ENCODE data around the gene ZDHHC16.

DNA sequence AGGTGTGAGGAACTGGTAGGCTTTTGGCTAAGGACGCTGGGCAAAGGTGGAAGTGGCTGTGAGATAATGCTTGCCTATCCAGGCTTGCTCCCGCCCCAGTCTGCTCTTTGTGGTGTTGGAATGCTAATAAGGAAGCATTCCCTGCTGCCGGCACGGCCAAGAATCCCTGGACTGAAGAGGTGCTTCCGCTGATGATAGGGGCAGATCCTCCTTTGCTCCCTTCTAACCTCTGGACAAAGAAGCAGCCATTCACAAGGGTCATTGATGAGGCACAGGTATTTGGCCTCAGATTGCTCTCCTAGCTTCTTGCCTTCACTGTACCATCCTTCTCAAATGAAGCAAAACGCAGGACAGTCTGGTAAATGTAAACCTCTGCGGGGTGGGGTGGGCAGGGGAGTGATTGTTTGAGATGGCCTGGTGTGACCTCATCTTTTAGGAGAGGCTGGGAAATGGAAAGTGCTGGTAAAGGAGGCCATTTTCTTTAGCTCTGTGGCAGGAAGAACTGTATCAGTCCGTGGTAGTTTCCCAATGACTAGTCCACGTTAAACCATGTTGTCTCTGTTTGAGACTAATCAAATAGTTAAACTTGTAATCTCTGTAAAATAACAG, 18.3 kb upstream of the ZDHHC16 start:
- no peak for TF ChIP-seq ZNF37A (tag by site-specific recombination; IDR thresholded peaks at IDR 0.05)
- TF ChIP-seq MZF1 (tag by site-specific recombination; IDR thresholded peaks at IDR 0.05; ENCODE audit: borderline replicate concordance), result no peak
- TF ChIP-seq ZNF350 (tag by site-specific recombination; IDR thresholded peaks at IDR 0.05), result no peak
- TF ChIP-seq ZNF830 (tag by site-specific recombination; IDR thresholded peaks at IDR 0.05; ENCODE audit: low read depth), result no peak
- TF ChIP-seq, protein P1, sequence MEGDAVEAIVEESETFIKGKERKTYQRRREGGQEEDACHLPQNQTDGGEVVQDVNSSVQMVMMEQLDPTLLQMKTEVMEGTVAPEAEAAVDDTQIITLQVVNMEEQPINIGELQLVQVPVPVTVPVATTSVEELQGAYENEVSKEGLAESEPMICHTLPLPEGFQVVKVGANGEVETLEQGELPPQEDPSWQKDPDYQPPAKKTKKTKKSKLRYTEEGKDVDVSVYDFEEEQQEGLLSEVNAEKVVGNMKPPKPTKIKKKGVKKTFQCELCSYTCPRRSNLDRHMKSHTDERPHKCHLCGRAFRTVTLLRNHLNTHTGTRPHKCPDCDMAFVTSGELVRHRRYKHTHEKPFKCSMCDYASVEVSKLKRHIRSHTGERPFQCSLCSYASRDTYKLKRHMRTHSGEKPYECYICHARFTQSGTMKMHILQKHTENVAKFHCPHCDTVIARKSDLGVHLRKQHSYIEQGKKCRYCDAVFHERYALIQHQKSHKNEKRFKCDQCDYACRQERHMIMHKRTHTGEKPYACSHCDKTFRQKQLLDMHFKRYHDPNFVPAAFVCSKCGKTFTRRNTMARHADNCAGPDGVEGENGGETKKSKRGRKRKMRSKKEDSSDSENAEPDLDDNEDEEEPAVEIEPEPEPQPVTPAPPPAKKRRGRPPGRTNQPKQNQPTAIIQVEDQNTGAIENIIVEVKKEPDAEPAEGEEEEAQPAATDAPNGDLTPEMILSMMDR (tag by site-specific recombination; IDR thresholded peaks at IDR 0.05), result no peak
- no peak for TF ChIP-seq PBX3 (CRISPR knock-in tag; IDR thresholded peaks at IDR 0.05)
- no peak for TF ChIP-seq TRIM28 (IDR thresholded peaks at IDR 0.05; ENCODE audit: borderline replicate concordance, low read length)
- TF ChIP-seq ZBTB8A (tag by site-specific recombination; IDR thresholded peaks at IDR 0.05), result no peak
- no peak for TF ChIP-seq ZNF707 (tag by site-specific recombination; IDR thresholded peaks at IDR 0.05)
- TF ChIP-seq ZSCAN23 (tag by site-specific recombination; IDR thresholded peaks at IDR 0.05), result no peak
